Left lung (tissue), 10 donors: ENCODE data around the gene C1orf159. TPM values are rescaled to one million over a fixed set of nuclear protein-coding genes. Genes with fewer than 3 reads are reported as not detected.

ENCODE experiments used
- ATAC-seq: fragments of 200-7000 bp; cut with Tn5 transposase; one replicate; pipeline ENCODE4 v1.9.1; 2020; ENCODE audit warnings: moderate library complexity
- DNase-seq, 4 donors: peaks; one replicate each; pipeline ENCODE4 v3.0.0-alpha.2; 2013 to 2020
- H3K27ac ChIP-seq, 2 donors: fragments of 200-600 bp; sonication (generic) in 1 of 2; one replicate each; pipeline versions ENCODE4 v1.5.0 to v1.8.0; 2020 to 2021
- H3K27me3 ChIP-seq, 2 donors: fragments of 200-600 bp; sonication (generic) in 1 of 2; one replicate each; pipeline versions ENCODE4 v1.5.0 to v1.8.0; 2020 to 2021
- H3K36me3 ChIP-seq, 2 donors: fragments of 200-600 bp; sonication (generic) in 1 of 2; one replicate each; pipeline versions ENCODE4 v1.5.0 to v1.8.0; 2020 to 2021
- H3K4me1 ChIP-seq, 2 donors: fragments of 200-600 bp; one replicate each; pipeline ENCODE4 v1.8.0; 2021
- H3K4me3 ChIP-seq, 2 donors: fragments of 200-600 bp; sonication (generic) in 1 of 2; one replicate each; pipeline versions ENCODE4 v1.5.0 to v1.8.0; 2020 to 2021; ENCODE audit warnings: mild to moderate bottlenecking in 1 of 2
- H3K9me3 ChIP-seq, 2 donors: fragments of 200-600 bp; sonication (generic) in 1 of 2; one replicate each; pipeline versions ENCODE4 v1.5.0 to v1.8.0; 2020 to 2021
- intact Hi-C, 2 donors: fragments of 100-400 bp; cut with DNase I; formaldehyde crosslinking; loops; one replicate each; pipeline versions ENCODE4 v1.11.2 to v1.14.2; 2022
- polyA plus RNA-seq, 6 donors: library from polyadenylated mRNA; unstranded; fragments of 120-200 nt; gene quantifications; one replicate each; pipeline ENCODE4 v1.2.1, GENCODE V29; 2013; ENCODE audit not compliant: insufficient read length in 6 of 6
- total RNA-seq, 2 donors: library from RNA; stranded (reverse); fragmentation: NEBNext Ultra II Directional; extraction: Animal tissue kit (Norgen Biotek cat#: 25700); gene quantifications; one replicate each; pipeline ENCODE4 v1.2.1, GENCODE V29; 2021
- TF ChIP-seq, protein P1 (sequence below), 2 donors: fragments of 200-600 bp; sonication (generic) in 1 of 2; IDR thresholded peaks; one replicate each; pipeline versions ENCODE4 v1.5.0 to v1.8.0; 2021; ENCODE audit warnings: antibody characterized with exemption in 2 of 2
- donor health status: DM: no; HTN: yes; CAD: no.
- donor health status: DM: no; HTN: no; CAD: no.

The C1orf159 gene
- total and polyA plus RNA-seq, 8 donors, result 7.7 to 16.0 (median 10.1) TPM

DNA sequence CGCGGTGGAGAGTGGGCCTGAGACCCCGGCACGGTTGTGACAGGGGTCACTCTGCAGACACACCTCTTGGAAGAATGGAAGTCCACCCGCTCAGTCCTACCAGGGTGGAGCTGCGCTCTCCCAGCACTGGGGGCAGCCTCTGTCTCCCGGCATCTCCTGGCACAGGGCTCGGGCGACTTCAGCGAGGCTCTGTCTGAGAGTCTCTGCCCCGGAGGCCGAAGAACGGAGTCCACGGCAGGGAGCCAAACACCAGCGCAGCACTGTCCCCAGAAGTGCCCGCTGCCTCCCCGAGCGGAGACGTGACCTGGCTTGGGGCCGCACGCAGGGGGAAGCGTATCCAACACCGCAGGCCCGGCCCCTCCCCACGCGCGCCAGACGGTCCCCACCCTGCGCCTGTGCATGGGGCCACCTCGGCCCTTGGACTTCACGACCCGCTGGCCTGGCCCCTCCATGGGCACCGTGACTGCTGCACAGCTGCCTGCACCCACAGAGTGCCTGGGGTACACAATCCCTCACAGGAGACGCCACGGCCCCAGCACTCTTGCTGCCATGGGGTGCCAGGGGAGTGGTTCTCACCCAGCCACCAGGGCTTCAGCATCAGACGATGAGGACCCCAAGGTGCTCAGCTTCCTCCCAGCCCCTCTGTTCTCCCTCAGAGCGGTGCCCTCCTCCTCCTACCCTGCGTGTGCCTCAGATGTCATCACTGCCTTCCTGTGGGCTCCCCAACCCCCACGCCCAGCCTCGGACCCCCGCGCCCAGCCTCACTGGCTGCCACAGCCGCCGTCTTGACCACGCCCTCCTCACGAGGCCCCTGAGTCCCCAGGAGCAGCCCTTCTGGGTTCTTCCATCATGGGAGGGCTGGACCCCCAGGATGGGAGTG is 26.8 kb downstream of the C1orf159 start:
- intact Hi-C loops, result no loop called here
- no peaks in the 10 kb centered on the region for H3K9me3 ChIP-seq
- peaks cover 0 to 3% of the 10 kb centered on the region in 2 donors for H3K36me3 ChIP-seq
- peak in 1 of 4 donors; percentile 79 for DNase-seq
- no peak overlapping the region for H3K4me3 ChIP-seq
- no peaks in the 10 kb centered on the region for H3K27me3 ChIP-seq
- no peak overlapping the region for H3K27ac ChIP-seq
- TF ChIP-seq, protein P1, sequence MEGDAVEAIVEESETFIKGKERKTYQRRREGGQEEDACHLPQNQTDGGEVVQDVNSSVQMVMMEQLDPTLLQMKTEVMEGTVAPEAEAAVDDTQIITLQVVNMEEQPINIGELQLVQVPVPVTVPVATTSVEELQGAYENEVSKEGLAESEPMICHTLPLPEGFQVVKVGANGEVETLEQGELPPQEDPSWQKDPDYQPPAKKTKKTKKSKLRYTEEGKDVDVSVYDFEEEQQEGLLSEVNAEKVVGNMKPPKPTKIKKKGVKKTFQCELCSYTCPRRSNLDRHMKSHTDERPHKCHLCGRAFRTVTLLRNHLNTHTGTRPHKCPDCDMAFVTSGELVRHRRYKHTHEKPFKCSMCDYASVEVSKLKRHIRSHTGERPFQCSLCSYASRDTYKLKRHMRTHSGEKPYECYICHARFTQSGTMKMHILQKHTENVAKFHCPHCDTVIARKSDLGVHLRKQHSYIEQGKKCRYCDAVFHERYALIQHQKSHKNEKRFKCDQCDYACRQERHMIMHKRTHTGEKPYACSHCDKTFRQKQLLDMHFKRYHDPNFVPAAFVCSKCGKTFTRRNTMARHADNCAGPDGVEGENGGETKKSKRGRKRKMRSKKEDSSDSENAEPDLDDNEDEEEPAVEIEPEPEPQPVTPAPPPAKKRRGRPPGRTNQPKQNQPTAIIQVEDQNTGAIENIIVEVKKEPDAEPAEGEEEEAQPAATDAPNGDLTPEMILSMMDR (IDR thresholded peaks at IDR 0.05), result no peak
- ATAC-seq, result no peak
- H3K4me1 ChIP-seq, result no peaks in the 10 kb centered on the region

DNA sequence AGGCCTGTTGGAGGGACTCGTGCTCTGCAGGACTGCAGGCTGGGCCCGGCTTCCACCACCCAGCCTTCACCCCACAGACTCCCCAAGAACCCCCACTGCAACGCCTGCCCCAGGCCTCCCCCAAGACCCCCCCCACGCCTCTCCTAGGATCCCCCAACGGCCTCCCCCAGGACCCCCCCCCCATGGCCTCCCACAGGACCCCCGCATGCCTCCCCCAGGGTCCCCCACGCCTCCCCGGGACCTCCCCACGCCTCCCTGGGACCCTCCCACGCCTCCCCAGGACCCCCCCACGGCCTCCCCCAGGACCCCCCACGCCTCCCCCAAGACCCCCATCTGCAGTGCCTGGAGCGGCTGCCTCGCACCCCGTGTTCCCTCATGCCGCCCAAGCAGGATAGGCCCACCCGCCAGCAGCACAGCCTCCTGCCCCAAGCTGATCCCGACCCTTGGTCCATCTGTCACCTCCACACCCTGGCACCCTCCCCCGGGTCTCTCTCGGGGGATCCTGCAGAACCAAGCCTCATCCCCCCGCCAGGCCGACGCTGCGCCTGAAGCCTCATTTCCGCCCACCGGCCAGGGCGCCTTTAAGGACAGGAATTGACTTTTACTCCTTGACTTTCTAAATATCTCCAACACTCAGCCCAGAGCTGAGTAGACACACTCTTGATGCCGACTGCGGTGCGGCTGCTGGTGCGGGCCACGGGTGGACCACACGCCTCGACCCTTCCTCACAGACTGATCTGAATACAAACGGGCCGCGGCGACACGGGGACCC is 27.7 kb downstream of the C1orf159 start:
- H3K27me3 ChIP-seq, result no peaks in the 10 kb centered on the region
- H3K9me3 ChIP-seq, result no peaks in the 10 kb centered on the region
- ATAC-seq, result no peak
- no peaks in the 10 kb centered on the region for H3K4me1 ChIP-seq
- H3K27ac ChIP-seq, result no peak overlapping the region
- TF ChIP-seq, protein P1 (IDR thresholded peaks at IDR 0.05), result no peak
- intact Hi-C loops, result no loop called here
- no peak for DNase-seq
- H3K4me3 ChIP-seq, result no peak overlapping the region
- peaks cover 0 to 9% of the 10 kb centered on the region in 2 donors for H3K36me3 ChIP-seq

DNA sequence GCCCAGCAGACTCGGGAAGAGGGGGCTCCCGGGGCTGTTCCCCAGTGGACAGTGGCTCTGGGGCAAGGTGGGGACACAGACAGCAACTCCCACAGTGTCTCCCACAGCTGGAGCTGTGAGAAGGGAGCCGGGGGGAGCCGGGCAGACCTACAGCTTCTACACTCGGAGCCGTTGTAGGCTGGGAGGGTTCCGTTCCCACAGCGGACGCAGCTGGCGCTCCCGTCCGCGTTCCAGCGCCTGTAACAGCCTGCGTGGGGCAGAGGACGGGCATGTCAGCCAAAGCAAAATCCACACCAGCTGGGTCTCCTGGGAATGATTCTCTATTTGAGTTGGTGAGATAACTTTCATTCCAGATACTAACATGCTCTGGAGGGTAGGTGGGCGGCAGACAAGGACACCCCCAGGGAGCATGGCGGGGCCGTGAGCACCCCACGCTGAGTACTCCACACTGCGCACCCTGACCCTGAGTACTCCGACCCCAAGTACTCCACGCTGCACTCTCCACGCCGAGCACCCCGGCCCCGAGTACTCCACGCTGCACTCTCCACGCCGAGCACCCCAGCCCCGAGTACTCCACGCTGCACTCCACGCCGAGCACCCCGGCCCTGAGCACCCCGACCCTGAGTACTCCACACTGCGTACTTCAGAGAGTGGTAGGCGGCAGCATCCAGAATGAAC is 28.4 kb downstream of the C1orf159 start:
- Histone ChIP-seq H3K4me3 (no peak overlapping the region), H3K27ac (no peak overlapping the region), H3K27me3 (no peaks in the 10 kb centered on the region), H3K4me1 (no peaks in the 10 kb centered on the region), H3K36me3 (peaks cover 0 to 16% of the 10 kb centered on the region in 2 donors), H3K9me3 (no peaks in the 10 kb centered on the region)
- DNase-seq (no peak), ATAC-seq (no peak)
- intact Hi-C loops, result no loop called here
- TF ChIP-seq, protein P1 (IDR thresholded peaks at IDR 0.05), result no peak

DNA sequence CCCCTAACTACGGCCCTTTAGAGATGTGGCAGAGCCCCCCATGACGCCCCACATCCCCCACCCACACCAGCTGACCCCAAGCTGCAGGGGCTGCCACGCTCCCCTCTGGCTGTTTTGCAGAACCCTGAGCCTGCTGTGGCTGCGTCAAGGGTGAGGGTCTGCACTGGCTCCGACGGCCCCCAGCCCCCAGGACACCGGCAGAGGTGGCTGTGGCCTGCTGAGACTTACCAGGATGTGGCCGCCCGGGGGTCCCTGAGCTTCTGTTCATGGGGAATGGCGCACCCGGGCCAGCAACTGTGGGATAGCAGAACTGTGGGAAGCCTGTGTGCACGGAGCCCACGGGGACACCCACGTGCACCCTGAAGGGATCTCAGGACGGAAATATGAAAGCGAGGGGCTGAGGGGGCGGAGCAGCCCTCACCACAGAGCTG is 29.0 kb downstream of the C1orf159 start:
- no peak for DNase-seq
- intact Hi-C loops, result no loop called here
- no peaks in the 10 kb centered on the region for H3K9me3 ChIP-seq
- TF ChIP-seq, protein P1 (IDR thresholded peaks at IDR 0.05), result no peak
- no peak overlapping the region for H3K4me3 ChIP-seq
- ATAC-seq, result no peak
- peaks cover 0 to 21% of the 10 kb centered on the region in 2 donors for H3K36me3 ChIP-seq
- H3K4me1 ChIP-seq, result no peaks in the 10 kb centered on the region
- H3K27ac ChIP-seq, result no peak overlapping the region
- H3K27me3 ChIP-seq, result no peaks in the 10 kb centered on the region
